ENCODE measurements around the gene KRTAP10-6.
"Not testable (repeated sequence)": the region's sequence is repeated elsewhere in the genome, so short reads cannot be mapped to it uniquely, and the experiment has no call there.

The KRTAP10-6 gene

GRCh38 chr21:44612669-44613229, 20.4 kb upstream of the KRTAP10-6 start:
- TF ChIP-seq POLR2A (IDR thresholded peaks at IDR 0.05; ENCODE audit: low read length) = no peak
- no peak for TF ChIP-seq GATA1 (IDR thresholded peaks at IDR 0.05; ENCODE audit: low read depth, low read length)
- DNase-seq = no peak

GRCh38 chr21:44612029-44612486, 19.8 kb upstream of the KRTAP10-6 start, which contains the start of gene KRTAP10-8:
Gene KRTAP10-8 (plus strand): TSS chr21:44612079. CDS start chr21:44612101, 22 bp downstream.
- no peak for DNase-seq
- no peak for TF ChIP-seq GATA1 (IDR thresholded peaks at IDR 0.05; ENCODE audit: low read depth, low read length)
- no peak for TF ChIP-seq POLR2A (IDR thresholded peaks at IDR 0.05; ENCODE audit: low read length)

GRCh38 chr21:44611551-44611950, 19.2 kb upstream of the KRTAP10-6 start:
- DNase-seq = no peak
- TF ChIP-seq POLR2A (IDR thresholded peaks at IDR 0.05; ENCODE audit: low read length) (no peak), GATA1 (IDR thresholded peaks at IDR 0.05; ENCODE audit: low read depth, low read length) (no peak)

- not testable (repeated sequence) for DNase-seq
Observed at GRCh38 chr21:44610157-44610843, 18.0 kb upstream of the KRTAP10-6 start.

- DNase-seq = no peak
- TF ChIP-seq GATA1 (IDR thresholded peaks at IDR 0.05; ENCODE audit: low read depth, low read length) (no peak), POLR2A (IDR thresholded peaks at IDR 0.05; ENCODE audit: low read length) (no peak)
Observed at GRCh38 chr21:44609193-44609592, 16.9 kb upstream of the KRTAP10-6 start.

GRCh38 chr21:44606495-44606894, 14.2 kb upstream of the KRTAP10-6 start:
- no peak for DNase-seq
- TF ChIP-seq GATA1 (IDR thresholded peaks at IDR 0.05; ENCODE audit: low read depth, low read length) = no peak
- no peak for TF ChIP-seq POLR2A (IDR thresholded peaks at IDR 0.05; ENCODE audit: low read length)

- DNase-seq = no peak
- no peak for TF ChIP-seq POLR2A (IDR thresholded peaks at IDR 0.05; ENCODE audit: low read length)
- no peak for TF ChIP-seq GATA1 (IDR thresholded peaks at IDR 0.05; ENCODE audit: low read depth, low read length)
Observed at GRCh38 chr21:44603911-44604310, 11.6 kb upstream of the KRTAP10-6 start.

GRCh38 chr21:44603109-44603875, 11.0 kb upstream of the KRTAP10-6 start:
- no peak for DNase-seq
- TF ChIP-seq POLR2A (IDR thresholded peaks at IDR 0.05; ENCODE audit: low read length) (no peak), GATA1 (IDR thresholded peaks at IDR 0.05; ENCODE audit: low read depth, low read length) (no peak)

GRCh38 chr21:44602463-44602850, 10.2 kb upstream of the KRTAP10-6 start:
- DNase-seq = no peak
- TF ChIP-seq GATA1 (IDR thresholded peaks at IDR 0.05; ENCODE audit: low read depth, low read length) (no peak), POLR2A (IDR thresholded peaks at IDR 0.05; ENCODE audit: low read length) (no peak)

GRCh38 chr21:44601596-44602462, 9.5 kb upstream of the KRTAP10-6 start:
- no peak for DNase-seq
- no peak for TF ChIP-seq GATA1 (IDR thresholded peaks at IDR 0.05; ENCODE audit: low read depth, low read length)
- TF ChIP-seq POLR2A (IDR thresholded peaks at IDR 0.05; ENCODE audit: low read length) = no peak

- DNase-seq = not testable (repeated sequence)
Observed at GRCh38 chr21:44601091-44601490, 8.8 kb upstream of the KRTAP10-6 start.

GRCh38 chr21:44600118-44600978, 8.0 kb upstream of the KRTAP10-6 start, which contains the start of gene KRTAP10-7:
Gene KRTAP10-7 (plus strand): TSS chr21:44600597. CDS start chr21:44600622, 25 bp downstream.
- DNase-seq = not testable (repeated sequence)

All from erythroblast (primary cell).